ENCODE data around the gene CPM.

GRCh38 chr12:68871396-68871795 is 61.6 kb downstream of the CPM start:
- TF ChIP-seq CTCF (IDR thresholded peaks at IDR 0.05 in 8 of 11, conservative IDR thresholded peaks at IDR 0.05 in 3 of 11) = no peak
- TF ChIP-seq POLR2A (IDR thresholded peaks at IDR 0.05) = no peak
- TF ChIP-seq POLR2AphosphoS5 (IDR thresholded peaks at IDR 0.05) = no peak
